ENCODE measurements around the gene LMBR1.
"Not testable (repeated sequence)": the region's sequence is repeated elsewhere in the genome, so short reads cannot be mapped to it uniquely, and the experiment has no call there.

Gene LMBR1

DNA sequence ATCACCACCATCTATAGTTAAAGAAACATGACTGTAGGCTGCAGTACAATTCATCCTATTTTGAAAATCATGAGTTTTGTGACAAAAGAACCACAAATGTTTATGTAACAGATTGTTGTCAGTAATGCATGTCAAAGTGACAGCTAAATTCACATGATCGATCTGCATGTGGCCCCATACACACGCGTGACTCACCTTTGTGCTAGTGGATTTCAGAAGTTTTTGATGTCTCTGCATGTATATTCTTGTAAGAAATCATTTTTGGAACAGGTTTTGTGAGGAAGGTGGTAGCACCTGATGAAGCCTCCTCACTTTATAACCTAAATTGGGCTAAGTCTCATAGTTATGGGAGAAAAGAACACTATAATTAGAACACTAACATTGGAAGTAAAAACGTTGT is 235.3 kb downstream of the LMBR1 start:
- DNase-seq (ENCODE audit: low read depth, low spot score), result no peak

DNA sequence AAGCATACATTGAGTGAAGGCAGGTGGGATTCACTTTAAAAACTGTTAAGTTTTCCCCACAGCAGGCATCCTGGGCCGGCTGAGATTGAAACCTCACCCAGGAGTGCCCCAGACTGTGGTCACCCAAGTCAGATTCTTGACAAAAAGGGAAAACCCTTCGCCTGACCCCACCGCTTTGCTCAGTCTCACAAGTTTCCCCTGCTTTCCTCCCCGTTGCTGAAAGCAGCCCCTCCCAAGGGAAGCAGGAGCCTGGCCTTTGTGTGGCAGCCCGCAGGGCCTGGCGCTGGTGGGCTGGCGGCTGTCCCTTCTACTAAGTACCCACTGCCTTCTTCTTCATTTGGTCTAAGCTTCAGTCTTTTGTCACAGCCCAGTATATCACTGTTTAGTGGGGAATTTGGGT is 236.4 kb downstream of the LMBR1 start:
- DNase-seq (ENCODE audit: low read depth, low spot score), result no peak

DNA sequence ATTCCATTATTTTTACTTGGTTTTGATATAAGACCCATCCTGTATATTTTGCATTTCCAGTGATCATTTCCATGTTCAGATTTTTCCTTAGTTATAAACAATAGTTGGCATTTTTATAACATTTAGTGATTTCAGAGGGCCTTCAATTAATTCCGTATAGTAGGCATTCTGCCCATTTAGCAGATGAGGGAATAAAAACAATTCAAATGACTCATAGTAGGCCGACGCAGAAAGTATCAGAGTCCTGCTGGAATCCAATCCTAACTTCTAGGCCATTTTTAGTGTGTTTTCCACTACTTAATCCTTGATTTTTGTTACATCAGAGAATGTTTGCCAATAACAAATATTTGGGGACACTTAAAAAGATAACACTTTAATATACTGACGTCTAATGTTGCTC is 237.0 kb downstream of the LMBR1 start:
- DNase-seq (ENCODE audit: low read depth, low spot score), result no peak

DNA sequence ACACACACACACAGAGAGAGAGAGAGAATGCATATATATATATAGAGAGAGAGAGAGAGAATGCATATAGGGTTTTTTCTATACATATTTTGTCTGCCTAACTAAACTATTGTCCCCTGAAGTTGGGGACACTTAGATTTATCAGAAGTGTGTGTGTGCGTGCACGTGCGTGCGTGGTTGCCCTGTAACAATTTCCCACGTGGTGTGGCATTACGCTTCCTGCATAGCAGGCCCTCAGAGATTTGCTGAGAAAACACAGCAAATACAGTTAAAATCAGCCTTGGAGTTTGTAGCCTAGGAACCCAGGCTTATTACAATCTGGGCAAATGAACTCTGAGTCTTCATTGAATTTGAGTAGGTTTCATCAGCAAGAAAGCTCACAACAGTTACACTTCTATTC is 237.7 kb downstream of the LMBR1 start:
- no peak for DNase-seq (ENCODE audit: low read depth, low spot score)

DNA sequence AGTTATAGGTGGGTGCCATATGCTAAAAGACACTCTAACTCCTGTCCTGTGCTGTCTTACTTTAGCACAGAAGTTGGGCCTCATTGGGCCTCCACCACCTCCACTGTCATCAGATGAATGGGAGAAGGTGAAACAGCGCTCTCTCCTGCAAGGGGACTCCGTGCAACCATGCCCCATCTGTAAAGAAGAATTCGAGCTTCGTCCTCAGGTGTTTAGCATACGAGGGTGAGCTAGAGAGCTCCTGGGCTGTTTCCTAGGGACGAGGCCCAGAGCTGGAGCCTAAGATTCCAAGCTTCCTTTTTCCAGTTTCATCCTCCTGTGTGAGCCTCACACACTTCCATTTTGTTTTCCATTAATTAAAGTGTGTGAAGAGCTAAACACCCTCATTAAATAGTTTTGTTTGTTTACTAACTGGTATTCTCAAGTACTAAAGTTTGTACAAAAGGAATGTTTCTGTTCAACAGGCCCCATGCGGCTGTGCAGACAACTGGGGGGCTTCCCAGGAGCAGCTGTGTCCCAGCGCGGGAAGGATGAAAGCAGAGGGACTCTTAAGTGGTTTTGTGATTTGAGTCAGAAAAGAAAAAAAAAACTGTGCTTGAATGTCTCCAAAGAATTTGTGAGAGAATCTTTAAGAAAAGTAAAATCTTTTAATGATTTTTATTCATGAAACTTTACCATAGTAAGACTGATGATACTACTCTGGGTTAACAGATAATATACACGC is 238.3 kb downstream of the LMBR1 start:
- no peak for DNase-seq (ENCODE audit: low read depth, low spot score)

DNA sequence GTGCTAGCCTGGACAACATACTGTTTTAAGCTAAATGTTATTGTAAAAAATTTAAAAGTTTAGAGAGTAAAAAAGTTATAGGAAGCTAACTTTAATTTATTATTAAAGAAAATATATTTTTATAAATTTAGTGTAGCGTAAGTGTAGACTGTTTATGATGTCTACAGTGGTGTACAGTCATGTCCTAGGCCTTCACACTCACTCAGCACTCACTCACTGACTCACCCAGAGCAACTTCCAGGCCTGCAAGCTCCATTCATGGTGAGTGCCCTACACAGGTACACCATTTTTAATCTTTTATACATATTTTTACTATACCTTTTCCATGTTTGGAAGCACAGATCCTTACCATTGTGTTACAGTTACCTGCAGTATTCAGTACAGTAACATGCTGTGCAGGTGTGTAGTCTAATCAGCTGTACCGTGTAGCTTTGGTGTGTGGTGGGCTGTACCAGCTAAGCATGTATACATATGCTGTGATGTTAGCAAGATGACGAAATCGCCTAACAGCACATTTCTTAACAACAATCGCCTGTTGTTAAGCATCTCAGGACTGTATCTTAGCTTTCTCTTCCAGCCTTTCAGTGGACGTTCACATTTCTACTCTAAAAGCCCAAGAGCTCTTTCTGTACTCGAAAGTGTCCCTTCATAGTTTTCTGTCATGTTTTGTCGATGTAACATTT is 240.0 kb downstream of the LMBR1 start:
- DNase-seq (ENCODE audit: low read depth, low spot score), result no peak

DNA sequence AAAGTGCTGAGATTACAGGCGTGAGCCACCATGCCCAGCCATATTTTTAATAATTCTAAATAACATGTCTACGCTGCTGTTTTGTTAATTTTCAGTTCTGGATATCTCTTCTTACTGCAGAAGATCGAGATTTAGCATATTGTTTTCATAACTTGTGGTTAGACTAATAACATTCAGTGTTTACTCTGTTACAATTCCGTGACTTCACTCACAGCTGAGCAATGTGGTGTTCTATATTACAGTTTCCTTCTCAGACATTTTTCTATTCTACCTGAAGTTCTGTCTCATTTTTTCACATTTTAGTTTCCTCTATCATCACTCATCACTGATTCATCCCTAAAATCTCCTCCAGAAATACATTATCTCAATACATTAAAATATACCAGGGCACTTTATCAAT is 241.5 kb downstream of the LMBR1 start:
- no peak for DNase-seq (ENCODE audit: low read depth, low spot score)

DNA sequence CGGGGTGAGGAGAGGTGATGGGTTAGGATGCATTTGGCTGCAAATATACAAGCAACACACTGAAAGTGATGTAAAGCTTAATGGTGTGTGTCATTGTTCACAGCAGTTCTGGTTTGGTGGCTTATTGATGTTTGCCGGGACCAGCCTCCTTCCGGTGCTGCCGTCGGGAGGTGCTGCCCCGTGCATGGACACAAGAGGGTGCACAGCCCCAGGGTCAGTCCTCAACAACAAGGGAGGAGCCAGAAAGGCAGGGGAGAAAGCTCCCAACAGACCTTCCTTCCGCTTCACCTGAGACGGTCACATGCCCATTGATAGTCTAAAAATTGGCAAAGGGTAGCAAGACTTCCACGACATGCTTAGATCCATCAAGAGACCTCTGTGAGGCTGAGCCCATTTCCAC is 242.9 kb downstream of the LMBR1 start:
- DNase-seq (ENCODE audit: low read depth, low spot score), result peak; percentile 47

DNA sequence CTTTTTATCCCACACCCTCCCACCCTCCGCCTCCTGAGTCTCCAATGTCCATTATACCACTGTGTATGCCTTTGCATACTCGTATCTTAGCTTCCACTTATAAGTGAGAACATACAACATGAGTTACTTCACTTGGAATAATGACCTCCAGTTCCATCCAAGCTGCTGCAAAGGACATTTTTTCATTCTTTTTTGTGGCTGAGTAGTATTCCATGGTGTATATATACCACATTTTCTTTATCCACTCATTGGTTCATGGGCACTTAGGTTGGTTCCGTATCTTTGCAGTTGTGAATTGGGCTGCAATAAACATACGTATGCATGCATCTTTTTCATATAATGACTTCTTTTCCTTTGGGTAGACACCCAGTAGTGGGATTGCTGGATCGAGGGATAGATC is 245.7 kb downstream of the LMBR1 start:
- not testable (repeated sequence) for DNase-seq (ENCODE audit: low read depth, low spot score)

DNA sequence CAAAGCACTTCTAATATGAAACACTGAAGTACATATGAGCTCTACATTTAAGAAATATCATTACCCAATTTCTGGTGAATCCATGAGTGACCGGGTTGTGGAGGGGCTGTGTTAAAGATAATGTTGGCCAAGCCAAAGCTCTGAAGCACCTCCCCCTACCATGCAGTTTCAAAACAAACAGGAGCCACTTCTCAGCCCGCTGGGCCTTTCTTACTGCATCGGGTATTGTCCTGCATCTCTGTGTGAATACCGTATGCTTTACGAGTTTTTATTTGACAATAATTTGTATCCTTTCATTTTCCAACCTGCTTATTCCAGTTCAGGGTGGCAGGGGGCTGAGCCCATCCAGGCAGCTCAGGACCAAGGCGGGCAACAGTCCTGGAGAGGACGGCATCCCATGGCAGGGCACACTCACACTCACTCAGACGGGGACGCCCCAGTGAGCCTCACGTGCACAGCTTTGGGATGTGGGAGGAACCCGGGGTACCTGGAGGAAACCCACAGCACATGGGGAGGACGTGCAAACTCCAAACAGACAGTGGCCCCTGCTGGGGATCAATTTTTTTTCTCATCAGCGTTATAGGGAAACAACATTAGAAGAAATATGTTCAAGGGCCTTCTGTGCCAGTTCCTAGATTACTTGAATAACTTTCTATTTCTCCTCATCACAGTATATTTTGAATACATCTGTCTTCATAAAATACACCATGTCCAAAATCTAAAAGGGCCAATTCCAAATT is 250.5 kb downstream of the LMBR1 start:
- no peak for DNase-seq (ENCODE audit: low read depth, low spot score)

DNA sequence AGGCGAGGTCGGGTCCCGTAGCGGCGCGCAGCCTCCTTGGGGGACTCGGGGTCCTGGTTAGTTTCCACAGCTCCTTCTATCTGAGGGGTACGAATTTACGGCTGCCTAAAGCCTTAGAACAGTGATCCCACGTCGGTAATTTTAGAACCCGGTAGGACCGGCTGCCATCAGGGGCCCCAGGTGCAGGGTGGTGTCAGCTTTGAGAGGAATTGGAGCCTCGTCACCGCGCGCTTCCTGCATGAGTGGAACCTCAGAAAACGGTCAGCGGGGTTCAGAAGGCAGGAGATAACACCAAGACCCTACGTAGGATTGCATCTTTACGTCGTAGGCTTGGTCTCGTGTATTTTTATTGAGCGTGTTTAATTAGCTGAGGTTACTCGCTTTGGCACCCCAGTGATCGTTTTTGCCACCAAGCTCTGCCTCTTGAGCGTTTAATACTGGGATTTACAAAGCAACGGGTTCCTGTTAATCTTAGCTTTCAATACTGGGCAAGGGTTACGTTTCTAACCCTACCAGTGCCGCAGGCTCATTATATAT is 252.0 kb downstream of the LMBR1 start:
- no peak for DNase-seq (ENCODE audit: low read depth, low spot score)

DNA sequence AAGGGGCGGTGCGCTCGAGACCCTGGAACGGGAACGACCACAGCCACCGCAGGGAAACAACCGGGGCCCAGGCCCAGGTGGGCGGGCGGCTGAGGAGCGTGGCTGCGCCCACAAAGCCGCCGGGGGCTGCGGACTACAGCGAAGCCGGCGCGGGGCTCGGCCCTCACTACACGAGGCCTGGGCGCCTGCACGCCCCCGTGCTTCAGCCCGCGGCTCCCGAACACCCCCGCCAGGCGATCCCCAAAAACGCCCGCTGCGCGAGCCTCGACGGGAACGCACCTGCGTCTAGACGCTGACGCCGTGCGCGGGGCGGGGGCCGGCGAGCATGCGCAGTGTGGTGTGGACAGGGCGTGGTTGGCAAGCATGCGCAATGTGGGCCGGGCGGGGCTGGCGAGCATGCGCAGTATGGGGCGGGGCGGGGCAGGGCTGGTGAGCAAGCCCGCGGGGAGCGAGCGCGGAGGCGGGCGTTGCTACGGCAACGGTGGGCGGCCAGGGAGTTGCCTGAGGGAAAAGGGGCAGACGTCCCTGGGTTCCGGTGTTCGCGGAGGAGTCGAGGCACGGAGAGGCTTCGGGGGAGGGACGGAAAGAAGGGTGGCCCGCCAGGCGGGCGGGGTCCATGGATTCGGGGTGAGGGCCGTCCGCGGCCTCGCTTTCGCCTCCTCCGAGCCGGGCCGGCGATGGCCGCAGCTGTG is 252.6 kb downstream of the LMBR1 start, which contains the start of gene RNF32:
Gene RNF32 (plus strand): TSS at position 518 of the 692 bp plus-strand sequence. CDS start 3,104 bp downstream, outside the sequence.
- DNase-seq (ENCODE audit: low read depth, low spot score), result peak; percentile 89

DNA sequence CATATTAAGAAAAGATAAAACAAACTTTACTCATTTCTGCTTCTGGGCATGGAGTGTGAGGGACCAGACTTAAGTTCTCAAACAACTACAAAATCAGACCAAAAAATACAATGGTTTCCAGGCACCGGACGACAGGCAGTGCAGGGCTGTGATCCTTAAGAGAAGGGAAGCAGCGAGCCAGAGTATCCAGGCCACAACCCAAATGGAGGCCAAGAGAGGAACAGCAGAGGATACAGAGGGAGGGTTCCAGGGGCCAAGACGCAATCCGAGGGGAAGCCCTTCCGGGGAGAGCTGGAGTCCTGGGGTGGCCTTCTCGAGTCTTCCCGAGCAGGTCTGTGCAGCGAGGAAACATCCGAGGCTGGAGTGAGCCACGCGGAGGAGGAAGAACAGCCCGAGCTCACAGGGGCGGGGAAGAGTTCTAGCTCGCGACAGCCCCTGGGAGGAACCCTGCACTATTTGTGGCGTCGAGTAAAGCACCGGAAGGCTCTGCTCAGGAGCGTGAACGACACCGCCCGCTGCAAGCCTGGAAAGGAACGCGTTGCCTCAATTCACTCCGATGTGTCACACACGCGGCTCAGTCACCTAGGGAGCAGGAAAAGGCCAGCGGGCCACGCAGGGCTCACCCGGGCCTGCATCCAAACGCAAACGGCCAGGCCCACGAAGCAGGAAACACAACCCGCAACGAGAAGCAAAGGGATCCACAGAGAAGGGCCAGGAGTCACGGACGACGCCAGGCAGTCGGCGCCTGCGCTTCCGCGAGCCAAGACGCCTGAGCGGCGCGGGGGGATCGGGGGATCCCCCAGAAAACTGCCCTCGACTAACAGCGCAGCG is 253.3 kb downstream of the LMBR1 start:
- no peak for DNase-seq (ENCODE audit: low read depth, low spot score)

DNA sequence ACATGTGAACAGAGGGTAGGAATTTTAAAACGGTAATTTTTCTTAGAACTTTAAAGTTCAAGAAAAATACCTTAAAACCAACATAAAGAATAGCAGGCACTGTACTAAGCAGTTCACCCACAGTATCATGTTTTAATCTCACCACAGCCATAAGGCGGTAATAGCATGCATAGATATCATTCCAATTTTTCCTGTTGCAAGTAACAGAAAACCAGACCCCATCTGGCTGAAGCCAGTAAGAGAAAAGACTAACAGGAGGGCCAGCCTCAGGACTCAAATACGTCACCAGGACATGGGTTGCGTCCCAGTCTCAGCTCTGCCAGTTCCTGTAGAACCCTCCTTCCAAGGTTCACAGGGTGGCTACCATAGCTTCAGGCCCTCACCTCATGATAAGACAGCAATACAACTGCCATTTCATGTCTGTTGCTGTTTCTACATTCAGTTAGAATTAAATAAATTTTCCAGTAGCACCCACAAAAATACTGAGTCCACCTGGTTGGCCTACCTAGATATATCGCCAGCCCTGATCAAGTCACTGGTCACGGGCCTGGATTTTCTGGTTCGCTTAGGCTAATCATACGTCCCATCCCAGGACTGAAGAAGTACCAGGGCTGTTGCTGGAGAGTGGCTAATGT is 254.4 kb downstream of the LMBR1 start:
- no peak for DNase-seq (ENCODE audit: low read depth, low spot score)

DNA sequence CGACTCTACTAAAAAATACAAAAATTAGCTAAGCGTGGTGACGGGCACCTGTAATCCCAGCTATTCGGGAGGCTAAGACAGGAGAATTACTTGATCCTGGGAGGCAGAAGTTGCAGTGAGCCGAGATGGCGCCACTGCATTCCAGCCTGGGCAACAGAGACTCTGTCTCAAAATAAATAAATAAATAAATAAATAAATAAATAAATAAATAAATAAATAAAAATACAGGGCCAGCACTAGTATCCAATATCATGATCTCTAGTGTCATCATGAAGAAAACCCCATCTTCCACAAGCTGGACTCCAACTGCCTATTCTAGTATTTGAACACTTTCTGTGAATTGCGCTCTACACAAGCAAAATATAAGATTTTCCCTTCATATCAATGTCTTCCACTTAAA is 255.9 kb downstream of the LMBR1 start:
- not testable (repeated sequence) for DNase-seq (ENCODE audit: low read depth, low spot score)

DNA sequence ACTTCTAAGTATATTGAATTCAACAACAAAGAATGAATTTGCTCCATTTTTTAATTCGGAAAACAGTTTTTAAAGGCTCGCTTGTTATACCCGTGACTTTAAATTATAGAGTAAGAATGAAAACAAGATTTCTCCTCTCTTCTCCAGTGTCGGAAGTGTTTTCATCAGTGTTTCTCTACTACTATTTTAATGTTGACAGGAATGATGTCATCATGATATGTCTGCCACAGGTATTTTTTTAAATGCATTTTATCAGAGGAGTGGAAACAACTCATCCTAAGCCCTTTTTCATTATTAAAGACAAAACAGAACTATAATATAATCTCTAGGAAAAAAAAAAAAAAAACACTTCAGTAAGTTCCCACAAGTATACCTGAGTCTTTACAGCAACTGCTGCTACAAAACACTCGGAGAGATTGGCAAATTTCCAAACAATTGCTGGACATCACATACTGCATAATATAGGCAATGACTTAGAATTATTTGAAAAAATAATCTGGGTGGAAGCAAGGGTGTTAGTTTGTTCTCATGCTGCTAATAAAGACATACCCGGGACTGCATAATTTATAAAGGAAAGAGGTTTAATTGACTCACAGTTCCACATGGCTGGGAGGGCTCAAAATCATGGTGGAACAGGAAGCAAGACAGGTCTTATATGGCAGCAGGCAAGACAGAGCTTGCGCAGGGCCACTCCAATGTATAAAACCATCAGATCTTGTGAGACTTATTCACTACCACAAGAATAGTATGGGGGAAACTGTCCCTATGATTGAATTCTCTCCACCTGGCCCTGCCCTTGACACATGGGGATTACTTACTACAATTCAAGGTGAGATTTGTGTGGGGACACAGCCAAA is 257.2 kb downstream of the LMBR1 start:
- no peak for DNase-seq (ENCODE audit: low read depth, low spot score)

DNA sequence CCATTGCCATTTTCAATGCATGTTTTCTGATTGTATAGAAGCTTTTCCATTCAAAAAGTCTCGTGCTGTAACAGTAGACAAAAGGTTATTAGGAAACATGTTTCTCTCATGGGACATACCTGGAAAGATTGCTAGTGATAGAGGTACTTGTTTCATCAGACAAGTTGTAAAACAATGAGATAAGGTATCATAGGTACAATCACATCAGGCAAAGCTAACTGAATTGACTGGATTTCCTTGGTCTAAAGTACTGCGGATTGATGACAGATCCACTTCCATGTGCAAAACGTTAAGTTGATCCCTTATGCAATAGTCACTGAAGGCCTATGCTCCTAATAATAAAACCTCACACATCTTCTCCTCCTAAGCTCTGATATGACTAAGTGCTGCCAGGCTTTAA is 258.9 kb downstream of the LMBR1 start:
- DNase-seq (ENCODE audit: low read depth, low spot score), result no peak

DNA sequence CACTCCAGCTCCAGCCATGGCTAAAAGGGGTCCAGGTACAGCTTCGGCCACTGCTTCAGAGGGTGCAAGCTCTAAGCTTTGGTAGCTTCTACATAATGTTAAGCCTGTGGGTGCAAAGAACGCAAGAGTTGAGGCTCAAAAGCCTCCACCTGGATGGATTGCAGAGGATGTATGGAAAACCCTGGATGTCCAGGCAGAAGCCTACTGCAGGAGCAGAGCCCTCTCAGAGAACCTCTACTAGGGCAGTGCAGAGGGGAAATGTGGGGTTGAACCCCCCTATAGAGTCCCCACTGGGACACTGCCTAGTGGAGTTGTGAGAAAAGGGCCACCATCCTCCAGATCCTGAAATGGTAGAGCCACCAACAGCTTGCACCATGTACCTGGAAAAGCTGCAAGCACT is 263.1 kb downstream of the LMBR1 start:
- no peak for DNase-seq (ENCODE audit: low read depth, low spot score)

DNA sequence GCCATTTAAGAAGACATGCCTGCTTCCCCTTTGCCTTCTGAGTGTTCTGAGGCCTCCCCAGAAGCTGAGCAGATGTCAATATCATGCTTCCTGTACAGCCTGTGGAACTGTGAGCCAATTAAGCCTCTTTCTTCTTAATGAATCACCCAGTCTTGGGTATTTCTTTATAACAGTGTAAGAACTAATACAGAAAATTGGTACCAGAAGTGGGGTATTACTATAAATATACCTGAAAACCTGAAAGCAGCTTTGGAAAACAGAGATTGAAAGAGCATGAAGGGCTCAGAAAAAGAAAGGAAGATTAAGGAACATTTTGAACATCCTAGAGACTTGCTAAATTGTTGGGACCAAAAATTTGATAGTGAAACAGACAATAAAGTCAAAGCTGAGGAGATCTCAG is 264.4 kb downstream of the LMBR1 start:
- DNase-seq (ENCODE audit: low read depth, low spot score), result no peak

Measured in ELF-1 (cell line).